HG03342 (cell line): ENCODE data around the gene SPAG4.

Source experiments
- ATAC-seq: cut with Tn5 transposase; IDR thresholded peaks from one replicate; pipeline ENCODE4 v1.9.1; 2021; ENCODE audit warnings: mild to moderate bottlenecking, moderate library complexity; ENCODE audit not compliant: unreplicated experiment

Gene SPAG4

GRCh38 chr20:35619196-35620095 is 3.8 kb downstream of the SPAG4 start:
- ATAC-seq = peak; percentile 32

DNA sequence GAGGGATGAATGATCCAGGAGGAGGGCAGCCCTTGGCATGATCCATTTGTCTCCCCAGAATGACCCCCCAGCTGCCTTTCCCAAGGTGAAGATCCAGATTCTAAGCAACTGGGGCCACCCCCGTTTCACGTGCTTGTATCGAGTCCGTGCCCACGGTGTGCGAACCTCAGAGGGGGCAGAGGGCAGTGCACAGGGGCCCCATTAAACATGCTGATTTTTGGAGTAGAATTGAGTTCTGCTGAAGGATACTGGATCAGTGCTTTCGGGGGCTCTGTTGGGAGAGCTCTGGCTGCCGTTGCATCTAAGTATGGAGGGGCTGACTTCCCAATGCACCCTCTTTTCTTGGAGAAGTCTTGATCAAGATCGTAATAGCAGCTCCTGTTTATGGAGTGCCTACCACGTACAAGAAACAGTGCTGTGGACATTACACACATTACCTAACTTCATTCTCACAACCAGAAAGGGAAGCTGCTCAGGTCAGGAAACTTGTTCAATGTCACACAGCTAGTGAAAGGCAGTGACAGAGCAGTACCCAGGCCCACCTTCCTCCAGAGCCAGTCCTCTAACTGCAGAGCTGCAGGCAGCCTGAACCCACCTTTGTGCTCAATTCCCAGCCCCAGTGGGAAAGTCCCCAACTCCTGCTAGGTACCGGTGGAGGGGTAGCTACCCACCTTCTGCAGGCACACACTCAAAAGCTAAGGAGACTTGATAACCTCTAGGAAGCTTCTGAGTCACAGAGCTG is 5.4 kb downstream of the SPAG4 start:
- ATAC-seq = no peak

GRCh38 chr20:35621560-35621946 is 5.9 kb downstream of the SPAG4 start:
- no peak for ATAC-seq

DNA sequence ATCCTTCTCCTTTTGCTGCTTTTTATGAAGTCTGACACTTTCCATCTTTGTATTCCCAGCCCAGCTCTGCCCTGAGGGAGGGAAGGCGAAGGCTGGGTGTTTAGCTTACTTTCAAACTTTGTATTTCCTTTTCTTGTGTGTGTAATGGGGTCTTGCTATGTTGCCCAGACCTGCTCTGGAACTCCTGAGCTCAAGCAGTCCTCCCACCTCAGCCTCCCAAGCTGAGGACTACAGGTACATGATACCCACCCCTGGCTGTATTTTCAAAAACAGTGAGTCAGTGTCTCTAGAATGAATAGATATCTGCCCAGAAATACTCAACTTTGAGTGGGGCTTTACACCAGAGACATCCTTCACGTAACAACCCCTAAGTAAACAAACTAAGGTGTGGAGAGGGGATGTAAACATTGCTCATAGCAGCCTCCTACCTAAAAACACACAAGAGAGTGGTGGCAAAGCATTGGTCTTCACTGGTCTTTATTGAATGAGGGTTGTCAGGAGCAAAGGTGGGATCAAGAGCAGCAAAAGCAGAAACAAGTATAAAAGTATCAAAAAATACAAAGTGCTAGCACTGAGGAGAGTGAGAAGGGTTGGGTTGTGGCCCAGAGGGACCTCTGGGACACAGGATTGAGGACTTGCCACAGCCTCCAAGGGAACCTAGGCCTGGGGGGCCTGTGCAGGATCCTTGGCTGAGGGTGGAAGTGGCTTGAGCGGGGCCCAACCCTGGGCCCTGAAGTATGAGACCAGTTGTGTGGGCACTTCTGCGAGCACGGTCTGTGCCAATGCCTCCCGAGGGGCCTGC is 10.2 kb downstream of the SPAG4 start:
- ATAC-seq = no peak

- no peak for ATAC-seq
Measured at GRCh38 chr20:35626386-35627001, 10.9 kb downstream of the SPAG4 start.

- no peak for ATAC-seq
Measured at GRCh38 chr20:35627121-35627520, 11.5 kb downstream of the SPAG4 start.

DNA sequence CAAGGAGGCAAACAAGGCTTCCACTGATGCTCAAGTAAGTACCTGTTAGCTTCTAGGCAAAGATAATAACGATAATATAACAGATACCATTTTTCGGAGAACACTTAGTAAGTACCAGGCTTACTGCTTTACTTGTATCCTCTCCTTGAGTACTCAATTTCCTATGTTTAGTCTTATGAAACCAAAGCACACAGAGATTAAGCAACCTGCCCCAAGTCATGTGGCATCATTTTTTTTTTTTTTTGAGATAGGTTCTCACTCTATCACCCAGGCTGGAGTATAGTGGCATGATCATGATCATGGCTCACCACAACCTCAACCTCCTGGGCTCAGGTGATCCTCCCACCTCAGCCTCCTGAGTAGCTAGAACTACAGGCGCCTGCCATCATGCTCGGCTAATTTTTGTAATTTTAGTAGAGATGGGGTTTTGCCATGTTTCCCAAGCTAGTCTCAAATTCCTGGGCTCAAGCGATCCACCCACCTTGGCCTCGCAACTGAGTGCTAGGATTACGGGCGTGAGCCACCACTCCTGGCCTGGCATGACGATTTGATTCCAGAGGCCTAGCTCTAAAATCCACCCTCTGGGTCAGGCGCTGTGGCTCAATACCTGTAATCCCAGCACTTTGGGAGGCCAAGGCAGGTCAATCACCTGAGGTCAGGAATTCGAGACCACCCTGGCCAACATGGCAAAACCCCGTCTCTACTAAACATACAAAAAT is 14.0 kb downstream of the SPAG4 start:
- no peak for ATAC-seq

DNA sequence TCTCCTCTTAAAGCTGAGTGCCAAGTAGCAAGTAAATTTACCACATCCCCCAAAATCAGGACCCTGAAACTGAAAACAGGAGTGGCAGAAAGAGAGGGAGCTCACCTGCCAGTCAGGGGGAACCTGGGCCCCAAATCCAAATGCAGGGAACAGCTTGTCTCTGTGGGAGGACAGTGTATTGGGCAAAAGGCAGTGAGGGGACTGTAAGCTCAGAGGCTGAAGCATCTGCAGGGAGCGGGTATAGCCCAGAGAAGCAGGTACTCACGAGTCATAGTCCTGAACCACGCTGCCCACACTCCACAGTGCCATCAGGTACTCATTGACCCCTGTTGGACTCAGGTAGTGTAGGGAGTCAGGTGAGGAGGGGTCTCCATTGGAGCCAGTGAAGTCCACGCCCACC is 15.0 kb downstream of the SPAG4 start:
- no peak for ATAC-seq

- no peak for ATAC-seq
Measured at GRCh38 chr20:35632539-35633115, 17.0 kb downstream of the SPAG4 start.

GRCh38 chr20:35635652-35636051 is 20.0 kb downstream of the SPAG4 start:
- ATAC-seq = no peak

GRCh38 chr20:35636095-35636494 is 20.5 kb downstream of the SPAG4 start:
- no peak for ATAC-seq

GRCh38 chr20:35637276-35637675 is 21.6 kb downstream of the SPAG4 start:
- no peak for ATAC-seq

GRCh38 chr20:35638751-35639150 is 23.1 kb downstream of the SPAG4 start:
- ATAC-seq = no peak

- ATAC-seq = no peak
Measured at GRCh38 chr20:35640724-35641123, 25.1 kb downstream of the SPAG4 start.

GRCh38 chr20:35641743-35642142 is 26.1 kb downstream of the SPAG4 start:
- ATAC-seq = no peak

DNA sequence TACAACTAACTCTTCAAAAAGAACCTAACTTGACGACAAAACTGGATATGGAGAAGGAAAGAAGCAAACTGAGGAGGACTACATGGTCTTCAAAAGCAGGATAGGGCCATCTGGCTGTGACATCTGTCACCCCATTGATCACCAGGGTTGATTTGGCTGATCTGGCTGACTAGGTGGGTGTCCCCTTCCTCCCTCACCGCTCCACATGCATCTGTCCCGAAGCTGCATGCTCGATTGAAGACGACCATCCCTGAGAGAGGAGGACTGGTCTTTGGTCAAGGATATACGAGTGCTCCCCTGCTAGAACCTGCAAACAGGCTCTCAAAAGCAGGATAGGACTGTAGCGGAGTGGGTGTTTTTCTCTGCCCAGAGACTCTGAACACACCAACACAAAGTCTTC is 27.4 kb downstream of the SPAG4 start:
- no peak for ATAC-seq

- no peak for ATAC-seq
Measured at GRCh38 chr20:35644806-35645205, 29.2 kb downstream of the SPAG4 start.

DNA sequence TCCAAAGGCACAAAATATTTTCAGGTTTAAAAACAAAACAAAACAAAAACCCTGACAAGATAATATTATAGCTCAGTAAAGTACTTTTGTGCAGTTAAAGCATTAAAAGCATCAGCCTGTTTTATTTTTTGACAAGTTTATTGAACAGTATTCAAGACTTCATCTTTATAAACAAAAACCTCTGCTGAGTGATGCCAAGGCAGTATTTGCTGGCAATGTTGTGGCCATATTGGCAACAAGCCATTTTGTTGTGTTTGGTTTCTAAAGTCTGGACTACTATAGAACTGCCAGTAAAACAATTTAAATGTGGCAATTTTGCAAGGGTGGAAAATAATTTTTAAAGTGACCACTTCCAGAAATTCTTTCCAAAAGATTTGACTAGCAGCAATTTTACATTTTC is 33.2 kb downstream of the SPAG4 start:
- ATAC-seq = no peak

DNA sequence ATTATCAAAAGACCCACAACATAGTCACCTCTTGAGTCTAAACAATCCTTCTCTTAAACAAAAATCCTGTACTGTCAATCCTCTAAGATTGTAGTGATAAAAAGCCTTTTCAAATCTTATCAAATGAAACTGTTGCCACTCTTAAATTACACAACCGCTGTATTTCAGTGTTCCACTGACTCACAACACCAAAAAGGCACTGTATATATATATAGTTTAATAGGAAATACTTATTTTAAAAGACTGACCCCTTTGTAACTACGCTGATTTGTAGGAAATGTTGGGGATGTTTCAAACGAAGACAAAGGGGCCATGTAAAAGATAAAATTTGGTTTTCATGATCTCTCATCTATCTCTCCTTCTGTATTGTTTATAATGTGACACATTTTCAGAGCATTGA is 35.0 kb downstream of the SPAG4 start:
- ATAC-seq = no peak

DNA sequence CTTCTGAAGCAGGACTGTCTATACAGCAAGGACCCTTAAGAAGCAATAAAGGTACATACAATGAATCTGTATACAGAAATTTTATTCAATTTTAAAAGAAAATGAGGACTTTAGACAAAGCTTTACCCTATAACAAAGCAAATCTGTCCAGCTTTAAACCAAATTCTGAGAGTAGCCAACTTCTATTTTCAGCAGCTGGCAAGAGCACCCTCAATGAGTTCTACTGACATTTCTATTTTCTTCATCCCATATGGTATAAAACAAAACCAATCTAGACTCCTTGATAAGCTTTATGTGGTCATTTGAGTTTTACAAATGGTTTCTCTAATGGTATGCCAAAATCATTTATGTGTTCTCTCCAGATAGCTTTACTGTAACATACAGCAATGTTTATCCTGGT is 36.3 kb downstream of the SPAG4 start:
- ATAC-seq = no peak
